Activated CD8-positive, alpha-beta T cell treated with anti-CD3 and anti-CD28 coated beads for 36 hours (primary cell): Measurements from ENCODE around the gene NDUFB2. TPM values are rescaled to one million over a fixed set of nuclear protein-coding genes. Genes with fewer than 3 reads are reported as not detected.

Experiments used
- ATAC-seq: fragments of 200-7000 bp; cut with Tn5 transposase; one replicate; pipeline ENCODE4 v1.10.0; 2021; ENCODE audit warnings: mild to moderate bottlenecking, moderate library complexity
- CTCF ChIA-PET: fragments of 350-600 bp; sonication (Branson Sonifier 250); formaldehyde crosslinking; loops from one replicate; lab custom pipeline; 2021; ENCODE audit warnings: antibody characterized with exemption; lab: Charles Lee
- POLR2A ChIA-PET: fragments of 350-600 bp; sonication (Branson Sonifier 250); formaldehyde crosslinking; loops from one replicate; lab custom pipeline; 2021; ENCODE audit warnings: antibody characterized with exemption; lab: Charles Lee
- DNase-seq: peaks from one replicate; pipeline ENCODE4 v3.0.0-alpha.2; 2020
- H3K27ac Mint-ChIP-seq: one replicate; pipeline ENCODE4 v1.8.0; 2021; ENCODE audit warnings: mild to moderate bottlenecking, mixed read lengths
- H3K27me3 Mint-ChIP-seq: one replicate; pipeline ENCODE4 v1.8.0; 2021; ENCODE audit warnings: mixed read lengths
- H3K36me3 Mint-ChIP-seq: one replicate; pipeline ENCODE4 v1.8.0; 2021; ENCODE audit warnings: low read depth, mixed read lengths
- H3K4me1 Mint-ChIP-seq: one replicate; pipeline ENCODE4 v1.8.0; 2021; ENCODE audit warnings: low read depth, mixed read lengths
- H3K4me3 Mint-ChIP-seq: one replicate; pipeline ENCODE4 v1.8.0; 2021; ENCODE audit warnings: mild to moderate bottlenecking, moderate library complexity, mixed read lengths
- H3K9me3 Mint-ChIP-seq: one replicate; pipeline ENCODE4 v1.8.0; 2021; ENCODE audit warnings: mixed read lengths
- intact Hi-C: fragments of 100-400 bp; cut with micrococcal nuclease; formaldehyde crosslinking; loops from one replicate; pipeline ENCODE4 v1.10.0; 2022
- total RNA-seq, 2 experiments: library from RNA; stranded (reverse); gene quantifications; one replicate each; pipeline ENCODE4 v1.2.3, GENCODE V29; 2021
- TF ChIP-seq, protein P1 (sequence below): fragments of 200-600 bp; IDR thresholded peaks from one replicate; pipeline ENCODE4 v1.8.0; 2022; ENCODE audit warnings: antibody characterized with exemption, mild to moderate bottlenecking

Gene NDUFB2
- total RNA-seq, 2 experiments from 2014 or later, result 159 to 177 TPM

DNA sequence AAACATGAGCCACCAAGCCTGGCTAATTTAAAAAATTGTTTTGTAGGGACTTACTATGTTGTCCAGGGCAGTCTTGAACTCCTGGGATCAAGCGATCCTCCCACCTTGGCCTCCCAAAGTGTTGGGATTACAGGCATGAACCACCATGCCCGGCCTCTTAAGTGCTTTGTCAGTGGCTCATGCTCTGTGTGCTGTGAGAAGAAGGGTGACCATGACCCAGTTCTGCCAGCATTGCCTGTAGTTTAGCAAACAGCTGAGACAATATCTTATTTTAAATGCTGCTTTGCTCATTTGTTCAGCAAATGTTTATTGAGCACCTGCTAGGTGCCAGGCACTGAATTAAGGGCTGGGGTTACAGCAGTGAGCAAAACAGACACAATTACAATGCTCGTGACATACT, 14.7 kb upstream of the NDUFB2 start:
- Mint-ChIP-seq H3K27ac (no peak overlapping the region), H3K4me3 (no peak overlapping the region), H3K4me1 (peaks cover 3% of the 10 kb centered on the region), H3K9me3 (no peaks in the 10 kb centered on the region), H3K36me3 (peaks cover 43% of the 10 kb centered on the region), H3K27me3 (no peaks in the 10 kb centered on the region)
- intact Hi-C loops, result no loop called here
- POLR2A ChIA-PET, result no interaction called here
- TF ChIP-seq, protein P1, sequence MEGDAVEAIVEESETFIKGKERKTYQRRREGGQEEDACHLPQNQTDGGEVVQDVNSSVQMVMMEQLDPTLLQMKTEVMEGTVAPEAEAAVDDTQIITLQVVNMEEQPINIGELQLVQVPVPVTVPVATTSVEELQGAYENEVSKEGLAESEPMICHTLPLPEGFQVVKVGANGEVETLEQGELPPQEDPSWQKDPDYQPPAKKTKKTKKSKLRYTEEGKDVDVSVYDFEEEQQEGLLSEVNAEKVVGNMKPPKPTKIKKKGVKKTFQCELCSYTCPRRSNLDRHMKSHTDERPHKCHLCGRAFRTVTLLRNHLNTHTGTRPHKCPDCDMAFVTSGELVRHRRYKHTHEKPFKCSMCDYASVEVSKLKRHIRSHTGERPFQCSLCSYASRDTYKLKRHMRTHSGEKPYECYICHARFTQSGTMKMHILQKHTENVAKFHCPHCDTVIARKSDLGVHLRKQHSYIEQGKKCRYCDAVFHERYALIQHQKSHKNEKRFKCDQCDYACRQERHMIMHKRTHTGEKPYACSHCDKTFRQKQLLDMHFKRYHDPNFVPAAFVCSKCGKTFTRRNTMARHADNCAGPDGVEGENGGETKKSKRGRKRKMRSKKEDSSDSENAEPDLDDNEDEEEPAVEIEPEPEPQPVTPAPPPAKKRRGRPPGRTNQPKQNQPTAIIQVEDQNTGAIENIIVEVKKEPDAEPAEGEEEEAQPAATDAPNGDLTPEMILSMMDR, result no peak
- no peak for ATAC-seq
- CTCF ChIA-PET, result interaction anchor here (2.0 kb wide), 1 partner anchor 29 kb away, joined by 6 read pairs; no protein-coding TSS in a partner anchor
- no peak for DNase-seq

DNA sequence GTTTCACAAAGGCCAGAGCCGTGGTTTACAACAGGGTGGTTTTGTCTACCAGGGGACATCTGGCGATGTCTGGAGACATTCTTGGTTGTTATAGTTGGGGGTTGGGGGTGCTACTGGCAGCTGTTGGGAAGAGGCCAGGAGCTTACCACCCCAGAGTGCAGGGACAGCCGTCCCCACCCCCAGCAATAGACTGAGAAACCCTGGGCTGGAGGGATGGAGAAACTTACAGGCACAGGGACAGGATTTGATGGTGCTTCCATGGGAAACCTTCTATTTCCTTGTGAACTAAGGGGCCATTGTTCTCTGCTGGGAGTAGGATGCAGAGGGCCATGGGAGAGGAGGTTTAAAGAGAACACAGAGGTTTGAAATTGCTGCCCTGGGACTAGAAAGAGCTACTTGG, 12.9 kb upstream of the NDUFB2 start:
- intact Hi-C loops, result no loop called here
- Mint-ChIP-seq H3K27ac (no peak overlapping the region), H3K4me1 (no peaks in the 10 kb centered on the region), H3K27me3 (no peaks in the 10 kb centered on the region), H3K36me3 (peaks cover 37% of the 10 kb centered on the region), H3K4me3 (no peak overlapping the region), H3K9me3 (no peaks in the 10 kb centered on the region)
- CTCF ChIA-PET, result interaction anchor here (1.0 kb wide), 1 partner anchor 9 kb away, joined by 3 read pairs; no protein-coding TSS in a partner anchor
- TF ChIP-seq, protein P1, result no peak
- DNase-seq, result no peak
- no peak for ATAC-seq
- POLR2A ChIA-PET, result interaction anchor here (1.2 kb wide), 1 partner anchor 10 kb away, joined by 3 read pairs; no protein-coding TSS in a partner anchor

DNA sequence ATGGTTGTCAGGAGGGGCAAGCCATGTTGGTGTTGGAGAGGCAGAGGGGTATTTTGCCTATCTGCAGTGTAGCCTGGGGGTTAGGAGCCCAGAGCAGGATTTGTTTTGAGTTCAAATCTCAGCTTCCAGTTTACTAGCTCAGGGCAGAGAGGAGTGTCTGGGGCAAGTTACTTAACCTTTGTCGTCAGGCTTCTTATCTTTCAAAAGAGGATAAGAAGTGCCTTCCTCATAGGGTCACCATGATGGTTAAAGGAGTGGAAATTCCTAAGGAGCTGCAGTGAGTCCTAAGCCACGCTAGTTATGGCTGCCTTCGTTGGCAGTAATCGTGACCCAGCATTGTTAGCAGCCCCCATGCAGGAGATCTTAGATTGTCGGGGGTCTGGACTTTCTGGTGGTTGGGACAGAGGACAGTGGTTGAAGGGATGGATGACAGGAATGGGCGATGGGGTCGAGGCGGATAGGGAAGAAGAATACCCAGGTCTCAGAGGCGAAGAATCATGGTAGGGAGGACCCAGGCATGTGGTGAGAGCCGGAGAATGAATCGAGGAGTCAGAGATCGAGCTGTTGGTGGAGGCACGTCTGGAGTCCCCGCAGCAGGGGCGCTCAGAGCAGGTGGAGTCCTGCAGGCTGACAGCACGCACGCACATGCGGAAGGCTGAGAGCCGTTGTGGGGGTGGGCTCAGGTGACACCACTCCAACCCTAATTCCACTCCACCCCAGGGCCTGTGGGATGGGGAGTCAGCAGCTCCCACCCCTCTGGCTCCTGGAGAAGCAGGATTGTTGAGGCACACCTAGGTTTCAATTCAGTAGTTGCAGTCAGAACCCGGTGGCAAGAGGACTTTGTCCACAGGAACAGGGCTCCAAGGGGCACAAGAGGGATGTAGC, 12.2 kb upstream of the NDUFB2 start:
- ATAC-seq (no peak), DNase-seq (no peak)
- ChIA-PET POLR2A (interaction anchor here (1.2 kb wide), 1 partner anchor 10 kb away, joined by 3 read pairs; no protein-coding TSS in a partner anchor), CTCF (no interaction called here)
- TF ChIP-seq, protein P1, result no peak
- Mint-ChIP-seq H3K27ac (no peak overlapping the region), H3K27me3 (no peaks in the 10 kb centered on the region), H3K4me3 (no peak overlapping the region), H3K9me3 (no peaks in the 10 kb centered on the region), H3K36me3 (peaks cover 32% of the 10 kb centered on the region), H3K4me1 (no peaks in the 10 kb centered on the region)
- intact Hi-C loops, result no loop called here

DNA sequence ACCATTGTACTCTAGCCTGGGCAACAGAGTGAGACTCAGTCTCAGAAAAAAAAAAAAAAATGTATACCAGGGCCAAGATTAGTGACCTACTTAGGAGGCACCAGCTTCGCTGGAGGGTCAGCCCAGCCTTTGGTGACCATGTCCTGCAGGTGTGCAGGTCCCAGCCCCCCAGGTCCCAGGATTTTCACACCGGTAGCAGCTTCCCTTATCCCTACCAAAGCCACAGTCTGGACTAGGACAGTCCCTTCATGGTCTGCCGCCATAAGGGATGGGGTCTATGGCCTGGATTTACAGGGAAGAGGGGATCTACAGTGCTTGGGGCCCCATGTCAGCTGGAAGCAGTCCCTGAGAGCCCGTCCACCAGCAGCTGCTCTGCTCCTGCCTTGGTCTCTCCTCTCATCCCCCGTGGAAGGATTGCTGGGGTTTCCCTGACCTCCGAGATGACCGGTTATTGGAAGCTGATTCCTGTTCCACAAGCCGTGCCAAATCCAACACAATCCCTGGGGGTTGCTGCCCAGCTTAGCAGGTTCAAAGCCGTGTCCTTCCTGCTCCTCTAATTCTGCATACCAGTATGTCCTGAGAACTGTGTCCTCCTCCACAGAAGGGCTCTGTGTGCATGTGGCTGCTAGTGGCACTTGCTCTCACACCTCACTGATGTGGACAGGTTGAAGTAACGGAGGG, 11.0 kb upstream of the NDUFB2 start:
- ChIA-PET CTCF (interaction anchor here (0.9 to 1.3 kb wide), 3 partner anchors 9 to 298 kb away, joined by 4 read pairs; no protein-coding TSS in a partner anchor), POLR2A (interaction anchor here (1.3 kb wide), 1 partner anchor 10 kb away, joined by 3 read pairs; no protein-coding TSS in a partner anchor)
- ATAC-seq (no peak), DNase-seq (no peak)
- H3K27ac Mint-ChIP-seq, result no peak overlapping the region
- H3K4me3 Mint-ChIP-seq, result no peak overlapping the region
- no peaks in the 10 kb centered on the region for H3K27me3 Mint-ChIP-seq
- TF ChIP-seq, protein P1, result no peak
- peaks cover 28% of the 10 kb centered on the region for H3K36me3 Mint-ChIP-seq
- H3K4me1 Mint-ChIP-seq, result no peaks in the 10 kb centered on the region
- H3K9me3 Mint-ChIP-seq, result no peaks in the 10 kb centered on the region
- intact Hi-C loops, result no loop called here
